Activated T-cell treated with anti-CD3 and anti-CD28 coated beads for 24 hours (primary cell): Measurements from ENCODE around the gene ZNF106.
A peak's percentile ranks its signal among the peaks of the same experiment; 100 is the strongest.

Experiments
- DNase-seq: peaks from one replicate; pipeline ENCODE4 v3.0.0-alpha.2; 2020; ENCODE audit warnings: low read depth

The ZNF106 gene

DNA sequence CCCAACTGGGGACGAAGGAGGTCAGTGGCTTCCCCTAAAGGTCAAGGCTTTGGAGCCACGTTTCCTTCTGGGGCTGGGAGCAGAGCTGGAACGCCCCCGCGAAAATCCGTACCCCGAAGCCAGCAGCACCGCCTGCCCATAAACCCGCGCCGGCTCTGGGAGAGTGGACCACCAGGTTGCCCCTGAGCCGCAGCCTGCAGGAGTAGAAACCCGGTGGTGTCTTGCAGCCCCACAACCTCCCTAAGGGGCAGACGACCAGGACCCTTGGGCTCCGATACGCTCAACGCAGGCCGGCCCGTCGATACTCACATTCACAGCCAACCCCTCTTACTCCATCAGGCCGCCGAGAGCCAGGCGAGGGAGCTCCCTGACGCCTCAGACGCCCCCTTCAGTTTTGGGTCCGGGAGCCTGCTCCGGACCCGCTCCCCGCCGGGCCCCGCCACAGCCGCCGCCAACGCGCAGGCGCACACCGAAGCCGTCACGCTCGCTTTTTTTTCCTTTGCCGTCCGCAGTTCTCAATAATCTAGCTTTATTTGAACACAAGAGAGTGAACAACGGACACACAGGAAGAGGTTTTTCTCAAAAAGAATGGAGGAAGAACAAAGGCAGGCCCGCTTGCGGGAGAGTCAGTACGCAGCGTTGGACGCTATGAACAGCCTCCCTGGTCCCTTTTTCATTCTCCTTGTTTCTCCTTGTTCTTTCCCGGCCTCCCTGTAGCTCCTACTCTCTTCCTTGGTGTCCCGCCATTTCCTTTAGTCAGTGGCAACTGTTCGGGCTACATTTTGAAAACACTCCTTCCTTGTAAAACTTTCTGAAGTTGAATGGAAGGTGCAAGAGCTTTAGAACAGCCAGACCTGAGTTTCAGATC lies at the start of gene ZNF106:
TSS of gene ZNF106 (minus strand) at position 471 of the 868 bp plus-strand sequence. CDS start 18,852 bp downstream, outside the sequence.
- peak; percentile 86 for DNase-seq

GRCh38 chr15:42533246-42533645 lies 42.3 kb upstream of the ZNF106 start:
- no peak for DNase-seq

DNA sequence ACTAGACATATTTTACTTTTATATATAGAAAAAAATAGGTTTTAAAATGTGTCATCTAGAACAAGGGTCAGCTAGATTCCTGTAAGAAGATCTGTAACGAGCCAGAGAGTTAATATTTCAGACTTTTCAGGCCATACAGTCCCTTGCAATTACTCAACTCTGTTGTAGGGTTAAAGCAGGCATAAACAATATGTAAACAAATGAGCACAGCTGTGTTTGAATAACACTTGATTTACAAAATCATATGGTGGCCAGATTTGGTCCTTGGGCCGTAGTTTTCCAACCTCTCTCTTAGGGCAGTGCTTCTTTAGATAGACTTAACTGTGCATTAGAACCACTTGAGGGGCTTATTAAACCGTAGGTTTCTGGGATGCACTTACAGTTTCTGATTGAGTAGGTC lies 38.0 kb upstream of the ZNF106 start:
- no peak for DNase-seq

GRCh38 chr15:42523331-42523730 lies 32.4 kb upstream of the ZNF106 start:
- no peak for DNase-seq

- DNase-seq, result no peak
Measured at GRCh38 chr15:42511007-42511391, 20.1 kb upstream of the ZNF106 start.

GRCh38 chr15:42510258-42511006 lies 19.5 kb upstream of the ZNF106 start:
- no peak for DNase-seq

GRCh38 chr15:42508263-42508690 lies 17.3 kb upstream of the ZNF106 start:
- no peak for DNase-seq

- DNase-seq, result no peak
Measured at GRCh38 chr15:42507514-42507913, 16.6 kb upstream of the ZNF106 start.

DNA sequence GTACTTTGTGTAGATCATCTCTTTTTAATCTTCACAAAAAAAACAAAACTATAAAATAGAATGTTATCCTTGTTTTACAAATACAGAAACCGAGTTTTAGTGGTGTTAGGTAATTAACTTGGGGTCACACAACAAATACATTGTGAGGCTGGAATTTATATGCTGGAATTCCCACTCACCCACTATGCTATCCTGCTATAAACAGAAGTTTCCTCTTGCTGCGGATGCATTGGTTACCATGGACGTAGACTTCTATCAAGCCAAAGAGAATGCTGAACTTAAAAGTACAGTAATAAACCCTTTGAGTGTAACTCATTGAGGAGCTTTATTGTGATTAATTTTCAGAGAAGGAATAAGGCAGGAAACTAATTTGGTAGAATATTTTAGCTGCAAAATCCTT lies 13.7 kb upstream of the ZNF106 start:
- no peak for DNase-seq

DNA sequence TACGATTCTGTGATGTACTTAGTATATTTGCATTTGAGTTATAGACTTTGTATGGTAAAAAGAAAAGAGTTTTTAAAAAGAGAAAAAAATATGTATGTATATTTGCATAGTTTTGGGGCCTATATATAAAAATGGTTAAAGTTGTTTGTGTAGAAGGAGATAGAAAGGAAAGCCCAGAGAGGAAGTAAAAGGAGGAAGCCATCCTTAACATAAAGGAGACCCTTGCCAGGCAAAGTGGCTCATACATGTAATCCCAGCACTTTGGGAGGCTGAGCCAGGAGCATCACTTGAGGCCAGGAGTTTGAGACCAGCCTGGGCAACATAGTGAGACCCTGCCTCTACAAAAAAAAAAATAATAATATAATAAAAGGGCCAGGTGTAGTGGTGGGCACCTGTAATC lies 12.9 kb upstream of the ZNF106 start:
- no peak for DNase-seq

DNA sequence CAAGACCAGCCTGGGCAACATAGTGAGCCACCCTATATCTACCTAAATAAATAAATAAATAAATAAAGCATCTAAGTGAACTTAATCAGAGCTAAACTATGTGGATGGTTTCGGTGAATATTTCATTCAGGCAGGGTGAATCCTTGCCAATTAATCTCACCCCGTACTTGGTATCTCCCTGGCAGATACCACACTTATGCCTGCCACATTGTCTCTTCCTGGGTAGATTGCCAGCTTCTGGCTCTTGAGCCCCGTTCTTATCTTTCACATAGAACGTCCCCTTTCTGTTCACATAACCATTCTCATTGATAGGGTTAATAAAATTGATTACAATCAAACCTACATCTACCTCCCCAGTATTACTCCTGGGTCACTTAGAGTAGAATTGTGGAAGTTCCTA lies 11.5 kb upstream of the ZNF106 start:
- no peak for DNase-seq

GRCh38 chr15:42499858-42500609 lies 9.1 kb upstream of the ZNF106 start:
- DNase-seq, result no peak

- DNase-seq, result no peak
Measured at GRCh38 chr15:42498212-42499068, 7.5 kb upstream of the ZNF106 start.

DNA sequence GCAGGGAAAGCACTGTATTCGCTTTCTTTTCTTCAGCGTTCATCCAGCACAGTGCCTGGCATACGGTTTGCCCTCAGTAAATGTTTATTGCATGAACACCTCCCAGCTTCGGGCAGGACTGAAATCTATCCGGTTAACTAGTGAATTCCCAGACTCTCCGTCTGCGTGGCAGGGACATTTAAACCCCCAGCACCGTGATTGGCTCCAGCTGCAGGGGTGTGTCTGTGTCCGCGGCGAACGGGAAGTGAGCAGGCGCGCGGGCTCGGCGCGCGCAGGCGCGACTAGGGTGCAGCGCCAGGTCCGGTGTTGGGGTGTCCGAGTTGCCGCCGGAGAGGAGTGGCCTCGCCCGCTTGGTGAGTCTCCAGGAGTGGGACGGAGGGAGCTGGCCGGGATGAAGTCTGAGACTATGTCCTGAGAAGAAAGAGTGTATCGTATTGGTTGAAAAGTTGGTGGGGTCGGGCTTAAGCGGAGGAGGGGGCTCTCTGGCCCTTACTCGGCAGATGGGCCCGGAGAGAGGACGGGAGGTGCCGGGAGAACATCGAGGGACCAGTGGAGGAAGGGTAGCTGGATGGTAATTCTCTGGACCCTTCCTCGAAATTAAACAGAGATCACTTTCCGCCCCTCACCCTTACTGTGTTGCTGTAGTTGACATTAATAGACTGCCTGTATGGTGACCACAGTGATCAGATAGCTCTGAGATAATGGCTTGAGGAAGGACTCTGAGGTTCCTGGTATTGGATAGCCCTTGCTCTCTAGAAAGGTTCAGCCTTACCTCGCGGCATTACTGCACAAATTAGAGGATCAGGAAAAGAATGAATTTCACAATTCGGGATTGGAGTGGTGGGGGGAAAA lies 4.6 kb upstream of the ZNF106 start, which contains the start of gene SNAP23:
TSS of gene SNAP23 (plus strand) at position 274 of the 852 bp plus-strand sequence. CDS start 16,213 bp downstream, outside the sequence.
- peak; percentile 74 for DNase-seq

DNA sequence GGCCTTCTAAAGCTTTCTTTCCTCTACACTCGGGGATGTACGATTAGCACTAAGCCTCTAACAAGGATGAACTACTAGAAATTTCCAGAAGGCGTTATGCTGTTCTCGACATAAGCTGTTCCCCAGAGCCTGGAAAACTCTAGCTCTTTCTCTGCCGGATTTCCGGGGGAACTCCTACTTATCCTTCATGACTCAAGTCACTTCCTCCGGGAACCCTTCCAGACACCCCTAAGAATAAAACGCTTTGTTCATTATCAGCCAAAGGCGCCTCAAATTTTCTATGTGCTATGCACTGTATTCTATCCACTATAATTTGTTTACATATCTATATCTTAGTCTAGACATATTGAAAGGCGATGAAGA lies 4.0 kb upstream of the ZNF106 start:
- peak; percentile 28 for DNase-seq

- no peak for DNase-seq
Measured at GRCh38 chr15:42493679-42494078, 2.7 kb upstream of the ZNF106 start.

DNA sequence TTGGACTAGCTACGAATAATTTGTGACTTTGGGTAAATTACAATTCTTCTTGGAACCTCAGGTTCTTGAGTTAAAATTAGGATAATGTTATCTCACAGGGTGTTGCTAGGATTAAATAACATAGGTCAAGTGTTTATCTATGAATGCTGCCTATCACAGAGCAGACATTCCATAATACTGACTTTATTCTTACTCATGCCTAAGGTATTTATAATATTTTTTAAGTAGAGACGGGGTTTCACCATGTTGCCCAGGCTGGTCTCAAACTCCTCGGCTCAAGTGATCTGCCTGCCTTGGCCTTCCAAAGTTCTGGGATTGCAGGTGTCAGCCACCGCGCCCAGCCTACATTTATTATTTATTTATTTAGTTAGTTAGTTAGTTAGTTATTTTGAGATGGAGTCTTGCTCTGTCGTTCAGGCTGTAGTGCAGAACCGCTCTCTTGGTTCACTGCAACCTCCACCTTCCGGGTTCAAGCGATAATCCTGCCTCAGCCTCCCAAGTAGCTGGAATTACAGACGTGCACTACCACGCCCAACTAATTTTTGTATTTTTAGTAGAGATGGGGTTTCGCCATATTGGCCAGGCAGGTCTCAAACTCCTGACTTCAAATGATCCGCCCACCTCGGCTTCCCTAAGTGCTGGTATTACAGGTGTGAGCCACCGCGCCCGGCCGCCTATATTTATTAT lies 741 bp upstream of the ZNF106 start:
- no peak for DNase-seq

DNA sequence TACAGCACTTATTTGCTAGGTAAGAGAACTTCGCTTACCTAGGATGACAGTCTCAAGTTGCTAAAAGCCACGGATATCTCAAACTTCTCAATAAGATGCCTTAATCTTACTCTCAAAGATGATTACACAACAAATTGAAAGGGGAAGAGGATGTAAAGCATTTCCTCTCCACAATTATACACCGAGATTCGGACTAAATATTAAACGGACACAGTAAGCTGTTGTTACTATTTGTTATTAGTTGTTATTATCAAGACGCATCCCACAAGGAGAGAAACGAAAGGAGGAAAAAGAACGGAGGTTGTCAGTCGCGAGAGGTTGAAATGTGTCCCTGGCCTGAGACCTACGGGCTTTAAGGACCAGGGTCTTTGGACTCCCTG lies 660 bp downstream of the ZNF106 start:
- no peak for DNase-seq

GRCh38 chr15:42483677-42484076 lies 7.3 kb downstream of the ZNF106 start:
- DNase-seq, result no peak

GRCh38 chr15:42482701-42483100 lies 8.2 kb downstream of the ZNF106 start:
- DNase-seq, result no peak
